D721Med (cell line): Measurements from ENCODE around the gene JMJD1C.

Experiments used
- DNase-seq: peaks from one replicate; pipeline ENCODE4 v3.0.0; 2011; ENCODE audit warnings: low spot score; ENCODE audit not compliant: insufficient read length
- FAIRE-seq: peaks from 2 replicates; lab custom pipeline; 2011; peaks lifted over from hg19 to GRCh38; lab: Jason Lieb, UNC
- CTCF ChIP-seq: IDR thresholded peaks from 2 replicates; pipeline ENCODE4 v1.5.1; 2012; ENCODE audit warnings: mild to moderate bottlenecking, control low read depth; ENCODE audit not compliant: insufficient read depth; ENCODE audit errors: missing control alignments

Gene JMJD1C

DNA sequence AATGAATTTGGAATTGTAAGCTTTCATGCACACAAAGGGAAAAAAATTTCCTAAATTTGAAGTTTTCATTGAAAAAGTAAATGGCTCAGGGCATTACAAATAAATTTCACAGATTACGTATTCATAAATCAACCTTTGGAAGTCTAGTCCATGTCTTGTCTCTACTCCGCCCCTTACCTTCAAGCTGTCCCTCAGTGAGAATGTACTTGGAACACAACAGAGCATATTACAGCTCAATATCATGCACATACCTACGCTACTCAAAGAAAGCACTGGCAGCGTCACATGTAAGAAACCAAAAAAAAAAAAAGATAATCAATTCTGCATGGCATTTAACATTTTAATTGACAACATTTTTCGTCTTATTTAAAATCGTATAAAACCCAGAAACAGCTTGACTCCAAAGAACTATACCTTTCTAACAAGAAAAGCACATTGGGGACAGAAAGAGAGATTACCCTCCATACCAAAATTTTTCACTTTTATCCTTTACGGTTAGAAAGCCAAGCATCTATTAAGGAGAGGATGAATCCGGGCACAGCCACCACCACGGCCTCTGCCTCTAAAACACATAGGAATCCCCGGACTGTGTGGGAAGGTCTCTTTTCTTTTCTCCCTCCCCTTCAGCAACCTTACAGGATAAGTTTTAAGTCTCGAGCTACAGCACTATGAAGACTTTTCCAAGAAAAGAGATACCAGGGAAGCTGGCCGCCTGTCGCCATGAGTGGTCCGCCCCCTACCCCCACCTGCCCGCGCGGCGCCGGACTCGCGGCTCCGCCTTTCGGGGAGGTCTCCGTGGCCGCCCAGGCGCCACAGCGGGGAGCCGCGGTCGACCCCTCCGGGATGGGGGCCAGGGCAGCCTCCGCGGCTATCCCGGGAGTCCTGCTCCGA, 1.1 kb downstream of the JMJD1C start:
- FAIRE-seq (no peak), DNase-seq (no peak)
- TF ChIP-seq CTCF, result no peak

DNA sequence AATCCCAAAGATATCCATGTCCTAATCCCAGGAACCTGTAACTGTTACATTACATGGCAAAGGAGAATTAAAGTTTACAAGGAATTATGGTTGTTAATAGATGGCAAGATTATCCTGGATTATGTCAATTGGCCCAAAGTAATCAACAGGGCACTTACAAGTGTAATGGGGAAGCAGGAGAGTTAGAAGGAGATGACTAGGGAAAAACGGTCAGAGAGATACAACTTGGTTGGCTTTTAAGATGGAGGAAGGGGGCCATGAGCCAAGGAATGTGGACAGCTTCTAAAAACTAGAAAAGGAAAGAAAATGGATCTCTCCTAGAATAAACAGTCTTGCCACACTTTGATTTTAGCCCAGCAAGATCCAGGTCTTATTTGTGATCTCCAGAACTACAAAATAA, 3.3 kb downstream of the JMJD1C start:
- no peak for TF ChIP-seq CTCF
- DNase-seq, result no peak
- FAIRE-seq, result peak; percentile 32

- FAIRE-seq (no peak), DNase-seq (no peak)
- TF ChIP-seq CTCF, result no peak
These were observed 7.6 kb downstream of the JMJD1C start for GRCh38 chr10:63458177-63458576.

DNA sequence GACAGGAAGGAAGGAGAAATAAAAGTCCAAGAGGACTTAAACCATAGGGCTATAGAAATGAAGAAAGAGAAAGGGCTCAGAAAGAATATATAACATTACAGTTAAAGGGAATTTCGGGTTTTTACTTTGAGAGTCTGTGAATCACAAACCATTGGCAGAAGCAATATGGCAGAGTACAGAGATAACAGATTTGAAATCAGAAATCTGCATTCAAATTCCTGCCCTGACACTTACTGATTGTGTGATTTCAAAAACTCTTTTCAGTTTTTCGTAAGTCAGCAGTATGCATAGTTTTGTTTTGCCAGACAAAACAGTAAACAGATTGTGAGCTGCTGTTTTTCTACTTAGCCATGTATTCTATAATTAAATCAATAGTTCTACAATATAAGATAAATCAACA, 8.2 kb downstream of the JMJD1C start:
- DNase-seq (no peak), FAIRE-seq (no peak)
- no peak for TF ChIP-seq CTCF

DNA sequence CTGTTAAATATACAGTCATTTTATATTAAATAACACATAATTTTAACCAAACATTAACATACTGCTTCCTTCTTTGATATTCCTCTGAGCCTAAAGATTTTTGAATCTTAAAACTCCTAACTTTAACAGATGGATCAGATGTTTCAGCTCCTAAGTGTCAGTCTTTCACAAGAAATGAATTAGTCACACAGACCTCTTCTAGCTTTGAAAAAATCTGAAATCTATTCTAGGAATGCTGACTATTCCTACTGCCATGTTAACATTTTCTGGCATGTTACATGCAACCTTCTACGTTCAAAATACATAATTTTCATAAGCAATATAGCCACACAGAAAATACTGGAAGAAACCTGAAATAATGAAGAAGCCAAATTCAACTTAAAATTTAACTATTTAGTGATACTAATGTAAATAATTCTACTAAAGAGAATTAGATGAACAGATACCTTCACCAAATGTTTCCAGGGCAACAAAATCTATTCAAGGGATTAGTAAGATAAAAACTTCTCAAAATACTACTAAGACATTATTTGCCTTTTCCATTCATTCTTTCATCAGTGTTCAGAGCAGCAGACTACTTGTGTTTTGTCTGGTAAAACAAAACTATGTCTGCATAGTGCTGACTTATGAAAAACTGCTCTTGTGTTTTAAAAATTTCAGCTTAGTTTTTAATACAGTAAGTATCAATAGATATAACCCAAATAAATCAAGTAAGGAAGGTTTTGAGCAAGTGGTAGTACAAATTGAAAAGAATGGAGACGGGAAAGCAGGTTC, 9.2 kb downstream of the JMJD1C start:
- DNase-seq (no peak), FAIRE-seq (no peak)
- no peak for TF ChIP-seq CTCF

- TF ChIP-seq CTCF, result no peak
- no peak for FAIRE-seq
These were observed 10.3 kb downstream of the JMJD1C start for GRCh38 chr10:63455507-63455906.

More at GRCh38 chr10:63455507-63455906, 10.3 kb downstream of the JMJD1C start:
- no peak for DNase-seq
